HEK293 (cell line): ENCODE data around the gene PDK1.
A peak's percentile ranks its signal among the peaks of the same experiment; 100 is the strongest.
"Not testable (repeated sequence)": the region's sequence is repeated elsewhere in the genome, so short reads cannot be mapped to it uniquely, and the experiment has no call there.

Source experiments
- CTCF ChIA-PET: fragments of 350-600 bp; formaldehyde crosslinking; extraction: SDS; loops from one replicate; lab custom pipeline; 2021; ENCODE audit warnings: antibody characterized with exemption; lab: Yijun Ruan, JAX
- POLR2A ChIA-PET: fragments of 300-600 bp; formaldehyde crosslinking; extraction: SDS; loops from one replicate; lab custom pipeline; 2020; ENCODE audit warnings: antibody characterized with exemption, inconsistent platforms; lab: Yijun Ruan, JAX
- H3K27ac ChIP-seq: fragments of 200-500 bp; sonication (Bioruptor generic); 2 replicates; pipeline ENCODE4 v1.5.1; 2014; ENCODE audit warnings: low read depth, low read length, control low read depth, inconsistent platforms; ENCODE audit errors: extremely low read depth
- H3K36me3 ChIP-seq, 2 experiments: fragments of 200-500 bp in 1 of 2; sonication (Bioruptor generic) in 1 of 2; 1 replicate in 1 of 2; 2 replicates in 1 of 2; pipeline ENCODE4 v1.5.1; 2014 to 2017; ENCODE audit warnings: inconsistent platforms in 2 of 2, low read length in 2 of 2; ENCODE audit not compliant: control insufficient read depth in 2 of 2, insufficient read depth in 1 of 2
- H3K4me1 ChIP-seq: fragments of 200-500 bp; sonication (Bioruptor generic); 2 replicates; pipeline ENCODE4 v1.5.1; 2014; ENCODE audit warnings: mild to moderate bottlenecking, low read length, inconsistent platforms; ENCODE audit not compliant: control insufficient read depth, insufficient read depth
- H3K4me3 ChIP-seq: 2 replicates; pipeline ENCODE4 v1.5.1; 2011; ENCODE audit warnings: low read depth, mild to moderate bottlenecking, control low read depth, low read length, moderate library complexity
- H3K9me3 ChIP-seq: fragments of 200-500 bp; sonication (Bioruptor generic); 2 replicates; pipeline ENCODE4 v1.5.1; 2014; ENCODE audit warnings: low read depth, low read length, inconsistent platforms; ENCODE audit not compliant: control insufficient read depth, insufficient read depth
- IKZF3 ChIP-seq: fragments of 450-650 bp; IDR thresholded peaks from 2 replicates; pipeline ENCODE4 v1.5.0; 2018; ENCODE audit warnings: missing biosample characterization, mild to moderate bottlenecking, missing genetic modification characterization, moderate library complexity
- KLF16 ChIP-seq: fragments of 450-650 bp; formaldehyde crosslinking; IDR thresholded peaks from 2 replicates; pipeline ENCODE4 v1.5.1; 2017; ENCODE audit warnings: missing biosample characterization, missing genetic modification characterization
- SETDB1 ChIP-seq: IDR thresholded peaks from one replicate; pipeline ENCODE4 v1.6.1; 2017; ENCODE audit warnings: mild to moderate bottlenecking, low read length, moderate library complexity, mixed read lengths; ENCODE audit not compliant: insufficient read length
- ZNF112 ChIP-seq: fragments of 450-650 bp; formaldehyde crosslinking; IDR thresholded peaks from 2 replicates; pipeline ENCODE4 v1.5.0; 2017; ENCODE audit warnings: missing biosample characterization, missing genetic modification characterization
- ZNF114 ChIP-seq: fragments of 450-650 bp; formaldehyde crosslinking; IDR thresholded peaks from 2 replicates; pipeline ENCODE4 v1.5.0; 2017; ENCODE audit warnings: missing biosample characterization, missing genetic modification characterization
- ZNF16 ChIP-seq: fragments of 450-650 bp; formaldehyde crosslinking; IDR thresholded peaks from 2 replicates; pipeline ENCODE4 v1.5.1; 2016; ENCODE audit warnings: low read depth, missing biosample characterization, missing genetic modification characterization
- ZNF202 ChIP-seq: fragments of 450-650 bp; formaldehyde crosslinking; IDR thresholded peaks from 2 replicates; pipeline ENCODE4 v1.5.1; 2016; ENCODE audit warnings: missing biosample characterization, missing genetic modification characterization, borderline replicate concordance
- ZNF223 ChIP-seq: fragments of 450-650 bp; formaldehyde crosslinking; IDR thresholded peaks from 2 replicates; pipeline ENCODE4 v1.5.1; 2016; ENCODE audit warnings: missing biosample characterization, missing genetic modification characterization
- ZNF292 ChIP-seq: fragments of 450-650 bp; formaldehyde crosslinking; IDR thresholded peaks from 2 replicates; pipeline ENCODE4 v1.5.1; 2016; ENCODE audit warnings: low read depth, missing biosample characterization, missing genetic modification characterization, borderline replicate concordance
- ZNF302 ChIP-seq: fragments of 450-650 bp; formaldehyde crosslinking; IDR thresholded peaks from 2 replicates; pipeline ENCODE4 v1.5.1; 2016; ENCODE audit warnings: missing biosample characterization, missing genetic modification characterization, low read depth
- ZNF391 ChIP-seq: fragments of 450-650 bp; formaldehyde crosslinking; IDR thresholded peaks from 2 replicates; pipeline ENCODE4 v1.5.1; 2016; ENCODE audit warnings: low read depth, missing biosample characterization, missing genetic modification characterization, borderline replicate concordance
- ZNF394 ChIP-seq: fragments of 450-650 bp; formaldehyde crosslinking; IDR thresholded peaks from 2 replicates; pipeline ENCODE4 v1.5.1; 2016; ENCODE audit warnings: missing biosample characterization, missing genetic modification characterization, mild to moderate bottlenecking, moderate library complexity, borderline replicate concordance
- ZNF426 ChIP-seq: fragments of 450-650 bp; formaldehyde crosslinking; IDR thresholded peaks from 2 replicates; pipeline ENCODE4 v1.5.1; 2017; ENCODE audit warnings: missing biosample characterization, missing genetic modification characterization, mild to moderate bottlenecking, inconsistent platforms, moderate library complexity
- ZNF529 ChIP-seq: fragments of 450-650 bp; formaldehyde crosslinking; IDR thresholded peaks from 2 replicates; pipeline ENCODE4 v1.5.1; 2017; ENCODE audit warnings: missing genetic modification characterization, missing biosample characterization; ENCODE audit not compliant: insufficient replicate concordance
- ZNF549 ChIP-seq: fragments of 450-650 bp; IDR thresholded peaks from 2 replicates; pipeline ENCODE4 v1.5.1; 2018; ENCODE audit warnings: missing biosample characterization, missing genetic modification characterization, mild to moderate bottlenecking, inconsistent platforms, moderate library complexity
- ZNF555 ChIP-seq: fragments of 450-650 bp; formaldehyde crosslinking; conservative IDR thresholded peaks from 2 replicates; pipeline ENCODE4 v1.5.1; 2017; ENCODE audit warnings: missing biosample characterization, mild to moderate bottlenecking, missing genetic modification characterization, inconsistent platforms
- ZNF596 ChIP-seq: fragments of 450-650 bp; IDR thresholded peaks from 2 replicates; pipeline ENCODE4 v1.5.0; 2018; ENCODE audit warnings: missing biosample characterization, mild to moderate bottlenecking, missing genetic modification characterization, moderate library complexity
- ZNF621 ChIP-seq: fragments of 450-650 bp; formaldehyde crosslinking; IDR thresholded peaks from 2 replicates; pipeline ENCODE4 v1.5.1; 2017; ENCODE audit warnings: missing biosample characterization, missing genetic modification characterization
- ZNF623 ChIP-seq: fragments of 450-650 bp; formaldehyde crosslinking; IDR thresholded peaks from 2 replicates; pipeline ENCODE4 v1.5.1; 2016; ENCODE audit warnings: missing biosample characterization, missing genetic modification characterization
- ZNF654 ChIP-seq: fragments of 450-650 bp; formaldehyde crosslinking; IDR thresholded peaks from 2 replicates; pipeline ENCODE4 v1.5.1; 2016; ENCODE audit warnings: low read depth, missing biosample characterization, missing genetic modification characterization
- ZNF664 ChIP-seq: fragments of 450-650 bp; formaldehyde crosslinking; IDR thresholded peaks from 2 replicates; pipeline ENCODE4 v1.5.1; 2016; ENCODE audit warnings: missing biosample characterization, missing genetic modification characterization
- ZNF704 ChIP-seq: fragments of 450-650 bp; formaldehyde crosslinking; IDR thresholded peaks from 2 replicates; pipeline ENCODE4 v1.5.1; 2016; ENCODE audit warnings: missing biosample characterization, missing genetic modification characterization
- ZNF776 ChIP-seq: fragments of 450-650 bp; formaldehyde crosslinking; IDR thresholded peaks from 2 replicates; pipeline ENCODE4 v1.5.0; 2017; ENCODE audit warnings: missing biosample characterization, missing genetic modification characterization, borderline replicate concordance
- ZNF791 ChIP-seq: fragments of 450-650 bp; formaldehyde crosslinking; IDR thresholded peaks from 2 replicates; pipeline ENCODE4 v1.5.1; 2016; ENCODE audit warnings: missing biosample characterization, missing genetic modification characterization
- ZXDB ChIP-seq: fragments of 450-650 bp; formaldehyde crosslinking; IDR thresholded peaks from 2 replicates; pipeline ENCODE4 v1.5.1; 2016; ENCODE audit warnings: missing biosample characterization, missing genetic modification characterization

PDK1 gene

GRCh38 chr2:172531309-172531708 is 24.6 kb upstream of the PDK1 start:
- ChIA-PET POLR2A (no interaction called here), CTCF (interaction anchor here (0.6 to 0.7 kb wide), 2 partner anchors 69 to 240 kb away, joined by 3 read pairs; no protein-coding TSS in a partner anchor)
- Histone ChIP-seq H3K36me3 (no peaks in the 10 kb centered on the region), H3K4me3 (no peak overlapping the region), H3K9me3 (no peaks in the 10 kb centered on the region), H3K27ac (no peak overlapping the region), H3K4me1 (no peaks in the 10 kb centered on the region)
- TF ChIP-seq ZNF596 (tag by site-specific recombination), result no peak
- no peak for TF ChIP-seq ZNF114 (tag by site-specific recombination)
- TF ChIP-seq ZNF791 (tag by site-specific recombination), result no peak
- no peak for TF ChIP-seq ZNF529 (tag by site-specific recombination)
- TF ChIP-seq ZNF292 (tag by site-specific recombination), result no peak
- no peak for TF ChIP-seq ZNF776 (tag by site-specific recombination)
- TF ChIP-seq ZNF621 (tag by site-specific recombination), result no peak
- TF ChIP-seq ZNF391 (tag by site-specific recombination), result no peak
- TF ChIP-seq ZNF704 (tag by site-specific recombination), result no peak
- TF ChIP-seq ZNF664 (tag by site-specific recombination), result no peak
- TF ChIP-seq IKZF3, result no peak
- TF ChIP-seq ZNF549, result no peak
- no peak for TF ChIP-seq ZNF223
- TF ChIP-seq ZNF302 (tag by site-specific recombination), result no peak
- TF ChIP-seq ZNF112, result no peak
- TF ChIP-seq ZNF16 (tag by site-specific recombination), result no peak
- TF ChIP-seq ZNF202 (tag by site-specific recombination), result no peak

DNA sequence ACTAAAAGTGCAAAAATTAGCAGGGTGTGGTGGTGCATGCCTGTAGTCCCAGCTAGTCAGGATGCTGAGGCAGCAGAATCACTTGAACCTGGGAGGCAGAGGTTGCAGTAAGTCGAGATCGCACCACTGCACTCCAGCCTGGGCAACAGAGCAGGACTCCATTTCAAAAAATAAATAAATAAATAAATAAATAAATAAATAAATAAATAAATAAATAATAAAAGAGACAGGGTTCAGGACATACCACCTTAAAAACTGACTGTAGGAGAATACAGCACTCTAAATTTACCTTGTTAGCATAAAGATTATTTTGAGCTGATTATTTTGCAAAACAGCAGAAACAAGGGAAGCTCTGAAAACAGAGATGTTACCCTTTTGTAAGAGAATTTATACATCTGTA is 23.4 kb upstream of the PDK1 start:
- CTCF ChIA-PET, result interaction anchor here (0.6 kb wide), 1 partner anchor 61 kb away, joined by 7 read pairs; no protein-coding TSS in a partner anchor
- TF ChIP-seq ZNF654, result peak; percentile 13; the same call in 1 of the 2 replicates
- peak; percentile 45 for TF ChIP-seq ZNF555 (tag by site-specific recombination)
- TF ChIP-seq ZNF394 (tag by site-specific recombination), result peak; percentile 71; the same call in 1 of the 2 replicates
- peak; percentile 22; the same call in 1 of the 2 replicates for TF ChIP-seq ZNF623 (tag by site-specific recombination)
- peak; percentile 50 for TF ChIP-seq ZNF426 (tag by site-specific recombination)
- TF ChIP-seq ZXDB (tag by site-specific recombination), result 0 out of 2 replicates have a peak, but pooled peaks have one; percentile 16
- H3K36me3 ChIP-seq, H3K9me3 ChIP-seq, H3K27ac ChIP-seq, POLR2A ChIA-PET, H3K4me1 ChIP-seq, H3K4me3 ChIP-seq: not testable (repeated sequence)

DNA sequence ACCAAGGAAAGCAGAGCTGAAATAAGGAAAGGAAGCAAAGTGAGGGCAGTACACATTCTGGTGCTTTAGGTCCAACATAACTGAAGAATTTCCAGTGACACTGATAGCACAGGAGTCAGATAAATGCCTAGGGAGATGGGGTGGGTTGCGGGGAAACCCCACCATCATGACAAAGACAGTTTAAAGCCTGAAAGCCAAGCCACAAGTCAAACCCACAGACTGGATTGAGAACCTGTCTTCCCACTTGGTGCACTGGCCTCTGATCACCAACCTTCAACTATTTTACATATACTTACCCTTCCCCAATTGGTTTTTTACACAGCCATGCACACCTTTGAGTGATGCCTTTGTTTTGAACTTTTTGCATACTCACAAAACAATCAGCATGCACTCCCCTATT is 22.2 kb upstream of the PDK1 start:
- H3K27ac ChIP-seq, result no peak overlapping the region
- ChIA-PET CTCF (no interaction called here), POLR2A (no interaction called here)
- no peak for TF ChIP-seq KLF16 (tag by site-specific recombination)
- TF ChIP-seq SETDB1, result peak; percentile 69
- H3K4me1 ChIP-seq, result no peaks in the 10 kb centered on the region
- H3K36me3 ChIP-seq, result no peaks in the 10 kb centered on the region
- no peaks in the 10 kb centered on the region for H3K9me3 ChIP-seq
- no peak overlapping the region for H3K4me3 ChIP-seq
